Measurements from ENCODE around the gene ST7. TPM values are rescaled to one million over a fixed set of nuclear protein-coding genes. Genes with fewer than 3 reads are reported as not detected.

ST7 gene
- polyA plus RNA-seq, 1 donor from 2014 or later = 4.4 TPM

- Mint-ChIP-seq H3K4me1 (no peaks in the 10 kb centered on the region), H3K9me3 (no peaks in the 10 kb centered on the region), H3K27me3 (no peaks in the 10 kb centered on the region), H3K36me3 (peaks cover 13% of the 10 kb centered on the region), H3K27ac (no peak overlapping the region), H3K4me3 (no peak overlapping the region)
Observed at GRCh38 chr7:117143066-117143465, 189.8 kb downstream of the ST7 start.

DNA sequence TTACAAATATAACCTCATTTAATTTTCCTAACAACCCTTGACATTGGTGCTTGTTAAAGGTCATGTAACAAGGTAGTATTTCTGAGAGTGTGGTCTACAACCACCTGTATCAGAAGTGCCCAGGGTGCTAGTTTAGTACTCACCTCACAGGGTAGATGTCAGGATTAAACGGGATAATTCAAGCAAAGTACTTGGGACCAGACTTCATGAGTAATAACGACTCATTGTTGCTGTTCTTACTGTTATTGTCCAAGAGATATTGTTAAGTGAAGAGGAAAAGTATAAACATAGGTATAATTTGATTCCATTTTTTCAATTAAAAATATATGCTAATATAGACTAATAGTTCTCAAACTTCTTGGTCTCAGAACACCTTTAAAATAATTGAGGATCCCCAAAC is 190.3 kb downstream of the ST7 start:
- Mint-ChIP-seq H3K9me3 (no peaks in the 10 kb centered on the region), H3K4me3 (no peak overlapping the region), H3K27me3 (no peaks in the 10 kb centered on the region), H3K4me1 (no peaks in the 10 kb centered on the region), H3K36me3 (peaks cover 13% of the 10 kb centered on the region), H3K27ac (no peak overlapping the region)

- H3K9me3 Mint-ChIP-seq = no peaks in the 10 kb centered on the region
- no peak overlapping the region for H3K4me3 Mint-ChIP-seq
- H3K4me1 Mint-ChIP-seq = no peaks in the 10 kb centered on the region
- H3K36me3 Mint-ChIP-seq = peaks cover 7% of the 10 kb centered on the region
- no peak overlapping the region for H3K27ac Mint-ChIP-seq
- H3K27me3 Mint-ChIP-seq = no peaks in the 10 kb centered on the region
Observed at GRCh38 chr7:117145333-117145732, 192.0 kb downstream of the ST7 start.

GRCh38 chr7:117146059-117146458 is 192.8 kb downstream of the ST7 start:
- H3K4me3 Mint-ChIP-seq = no peak overlapping the region
- H3K27ac Mint-ChIP-seq = no peak overlapping the region
- H3K36me3 Mint-ChIP-seq = peaks cover 7% of the 10 kb centered on the region
- no peaks in the 10 kb centered on the region for H3K27me3 Mint-ChIP-seq
- H3K9me3 Mint-ChIP-seq = no peaks in the 10 kb centered on the region
- H3K4me1 Mint-ChIP-seq = no peaks in the 10 kb centered on the region

DNA sequence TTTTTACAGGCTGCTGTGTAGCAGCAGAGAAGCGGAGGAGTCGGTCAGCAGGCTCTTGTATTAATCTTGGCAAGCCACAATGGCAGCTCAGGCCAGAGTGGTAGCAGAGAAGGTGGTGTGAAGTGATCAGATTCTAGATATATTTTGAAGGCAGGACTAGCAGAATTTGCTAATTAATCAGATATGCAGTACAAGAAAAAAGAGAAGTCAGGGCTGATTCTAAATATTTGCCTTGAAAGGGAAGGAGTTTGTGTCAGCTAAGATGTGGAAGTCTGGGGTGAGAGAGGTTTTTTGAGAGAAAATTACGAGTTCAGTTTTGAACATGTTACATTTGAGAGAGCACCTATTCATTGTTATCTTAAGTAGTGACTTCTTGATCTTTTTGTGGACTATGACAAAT is 193.2 kb downstream of the ST7 start:
- no peaks in the 10 kb centered on the region for H3K4me1 Mint-ChIP-seq
- H3K27ac Mint-ChIP-seq = no peak overlapping the region
- no peaks in the 10 kb centered on the region for H3K27me3 Mint-ChIP-seq
- no peaks in the 10 kb centered on the region for H3K9me3 Mint-ChIP-seq
- H3K36me3 Mint-ChIP-seq = peaks cover 7% of the 10 kb centered on the region
- H3K4me3 Mint-ChIP-seq = no peak overlapping the region

GRCh38 chr7:117148971-117149370 is 195.7 kb downstream of the ST7 start:
- H3K4me3 Mint-ChIP-seq = no peak overlapping the region
- no peaks in the 10 kb centered on the region for H3K4me1 Mint-ChIP-seq
- no peaks in the 10 kb centered on the region for H3K9me3 Mint-ChIP-seq
- H3K36me3 Mint-ChIP-seq = peaks cover 2% of the 10 kb centered on the region
- no peaks in the 10 kb centered on the region for H3K27me3 Mint-ChIP-seq
- H3K27ac Mint-ChIP-seq = no peak overlapping the region

GRCh38 chr7:117149692-117150091 is 196.4 kb downstream of the ST7 start:
- Mint-ChIP-seq H3K4me1 (no peaks in the 10 kb centered on the region), H3K4me3 (no peak overlapping the region), H3K9me3 (no peaks in the 10 kb centered on the region), H3K27me3 (no peaks in the 10 kb centered on the region), H3K36me3 (peaks cover 2% of the 10 kb centered on the region), H3K27ac (no peak overlapping the region)

- H3K4me3 Mint-ChIP-seq = no peak overlapping the region
- H3K9me3 Mint-ChIP-seq = no peaks in the 10 kb centered on the region
- no peaks in the 10 kb centered on the region for H3K4me1 Mint-ChIP-seq
- no peaks in the 10 kb centered on the region for H3K27me3 Mint-ChIP-seq
- H3K27ac Mint-ChIP-seq = no peak overlapping the region
- no peaks in the 10 kb centered on the region for H3K36me3 Mint-ChIP-seq
Observed at GRCh38 chr7:117152213-117153007, 199.1 kb downstream of the ST7 start.

DNA sequence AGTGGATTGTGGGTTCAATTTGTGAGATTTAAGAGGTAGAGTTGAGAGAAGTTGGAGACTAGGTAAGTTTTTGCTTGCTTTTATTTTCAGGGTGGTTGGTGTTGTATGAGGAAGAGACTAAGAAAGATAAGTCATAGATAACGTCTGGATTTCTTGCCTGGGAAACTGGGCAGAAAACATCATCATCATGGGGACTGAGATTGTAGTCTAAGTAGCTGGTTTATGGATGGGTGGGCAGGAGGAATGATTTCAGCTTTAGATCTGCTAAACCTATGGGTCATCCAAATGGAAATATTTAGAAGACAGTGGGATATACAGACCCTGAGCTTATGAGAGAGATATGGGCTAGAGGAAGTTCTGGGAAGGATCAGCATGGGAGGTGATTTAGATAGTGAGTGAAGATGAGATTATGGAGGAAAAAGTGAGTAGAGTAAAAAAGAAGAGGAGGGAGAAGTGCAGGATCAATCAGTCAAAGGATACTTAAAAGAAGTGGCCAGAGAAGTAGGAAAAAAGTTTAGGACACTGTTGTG is 199.8 kb downstream of the ST7 start:
- Mint-ChIP-seq H3K9me3 (no peaks in the 10 kb centered on the region), H3K4me3 (no peak overlapping the region), H3K4me1 (no peaks in the 10 kb centered on the region), H3K36me3 (no peaks in the 10 kb centered on the region), H3K27ac (no peak overlapping the region), H3K27me3 (no peaks in the 10 kb centered on the region)

- Mint-ChIP-seq H3K4me3 (no peak overlapping the region), H3K4me1 (no peaks in the 10 kb centered on the region), H3K9me3 (no peaks in the 10 kb centered on the region), H3K27ac (no peak overlapping the region), H3K27me3 (no peaks in the 10 kb centered on the region), H3K36me3 (no peaks in the 10 kb centered on the region)
Observed at GRCh38 chr7:117154721-117155120, 201.4 kb downstream of the ST7 start.

- Mint-ChIP-seq H3K4me3 (no peak overlapping the region), H3K9me3 (no peaks in the 10 kb centered on the region), H3K27ac (no peak overlapping the region), H3K27me3 (no peaks in the 10 kb centered on the region), H3K36me3 (no peaks in the 10 kb centered on the region), H3K4me1 (no peaks in the 10 kb centered on the region)
Observed at GRCh38 chr7:117155694-117156093, 202.4 kb downstream of the ST7 start.

GRCh38 chr7:117157241-117158209 is 204.2 kb downstream of the ST7 start:
- Mint-ChIP-seq H3K27me3 (no peaks in the 10 kb centered on the region), H3K36me3 (no peaks in the 10 kb centered on the region), H3K9me3 (no peaks in the 10 kb centered on the region), H3K4me3 (no peak overlapping the region), H3K27ac (no peak overlapping the region), H3K4me1 (no peaks in the 10 kb centered on the region)

DNA sequence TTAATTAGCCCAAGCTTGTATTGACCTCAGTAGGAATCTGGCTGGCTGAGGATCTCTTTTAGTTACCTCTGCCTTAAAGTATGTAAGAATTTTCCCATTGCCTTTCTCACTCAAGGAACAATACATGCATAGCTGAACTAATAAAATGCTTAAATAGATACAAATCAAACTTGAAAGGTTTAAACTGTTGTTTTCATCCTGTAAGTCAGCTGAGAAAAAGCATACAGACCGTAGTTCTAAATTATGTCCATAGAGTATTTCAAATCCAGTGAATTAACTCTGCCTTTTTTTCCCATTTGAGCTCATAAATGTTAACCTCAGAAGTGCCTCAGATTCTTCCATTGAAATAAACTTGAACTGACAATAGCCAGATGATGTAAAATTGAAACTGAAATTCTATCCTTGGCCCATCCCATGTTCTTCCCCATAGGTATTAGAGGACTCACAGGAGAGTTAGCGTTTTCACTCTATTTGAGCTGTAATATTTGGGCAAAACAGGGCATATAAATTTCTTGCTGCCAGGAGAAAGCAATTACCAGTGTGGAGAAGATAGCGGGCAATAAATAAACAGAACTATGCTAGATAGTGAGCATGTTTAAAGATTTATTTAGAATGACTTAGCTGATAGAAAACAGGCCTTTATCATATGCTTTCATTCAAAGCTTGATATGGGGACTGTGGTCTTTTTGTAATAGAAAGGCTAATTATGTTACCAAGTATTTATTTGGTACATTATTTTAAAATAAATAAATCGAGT is 205.8 kb downstream of the ST7 start:
- Mint-ChIP-seq H3K27me3 (no peaks in the 10 kb centered on the region), H3K36me3 (no peaks in the 10 kb centered on the region), H3K27ac (no peak overlapping the region), H3K4me1 (no peaks in the 10 kb centered on the region), H3K9me3 (no peaks in the 10 kb centered on the region), H3K4me3 (no peak overlapping the region)

DNA sequence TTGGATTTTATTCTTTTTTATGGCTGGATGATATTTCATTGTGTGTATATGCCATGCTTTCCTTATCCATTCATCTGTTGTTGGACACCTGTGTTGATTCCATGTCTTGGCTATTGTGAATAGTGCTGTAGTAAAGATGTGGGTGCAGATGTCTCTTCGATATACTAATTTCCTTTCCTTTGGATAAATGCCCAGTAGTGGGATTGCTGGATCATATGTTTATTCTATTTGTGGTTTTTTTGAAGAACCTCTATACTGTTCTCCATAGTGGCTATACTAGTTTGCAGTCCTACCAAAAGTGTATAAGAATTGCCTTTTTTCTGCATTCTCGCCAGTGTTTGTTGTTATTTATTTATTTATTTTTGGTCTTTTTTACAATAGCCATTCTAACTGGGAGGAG is 209.8 kb downstream of the ST7 start:
- H3K27ac Mint-ChIP-seq = no peak overlapping the region
- H3K27me3 Mint-ChIP-seq = no peaks in the 10 kb centered on the region
- H3K9me3 Mint-ChIP-seq = peaks cover 0 to 2% (median 0%) of the 10 kb centered on the region in 3 donors
- no peaks in the 10 kb centered on the region for H3K4me1 Mint-ChIP-seq
- H3K4me3 Mint-ChIP-seq = no peak overlapping the region
- H3K36me3 Mint-ChIP-seq = peaks cover 1% of the 10 kb centered on the region

DNA sequence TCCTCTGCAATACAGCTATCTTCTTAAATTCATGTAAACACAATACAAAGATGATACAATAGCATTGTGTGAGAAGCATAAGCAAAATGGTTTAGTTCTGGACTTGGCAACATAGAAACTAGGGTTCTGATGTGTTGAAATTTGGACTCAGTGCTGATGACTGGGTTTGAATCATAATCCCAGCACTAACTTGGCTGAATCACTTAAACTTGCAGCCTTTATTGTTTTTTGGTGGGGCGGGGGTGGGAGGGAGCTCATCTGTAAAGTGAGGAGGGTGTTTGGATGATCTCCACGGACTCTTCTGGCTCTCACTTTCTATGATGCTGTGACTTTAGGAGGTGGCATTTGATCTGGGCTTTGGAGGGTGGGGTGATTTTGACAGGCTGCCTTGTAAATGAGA is 211.3 kb downstream of the ST7 start:
- peaks cover 0 to 2% (median 0%) of the 10 kb centered on the region in 3 donors for H3K9me3 Mint-ChIP-seq
- no peak overlapping the region for H3K27ac Mint-ChIP-seq

More for the DNA sequence above, 211.3 kb downstream of the ST7 start:
- Mint-ChIP-seq H3K27me3 (no peaks in the 10 kb centered on the region), H3K4me1 (no peaks in the 10 kb centered on the region), H3K4me3 (no peak overlapping the region), H3K36me3 (peaks cover 1% of the 10 kb centered on the region)
